K562 (cell line): ENCODE data around the gene CRAMP1. TPM values are rescaled to one million over a fixed set of nuclear protein-coding genes. Genes with fewer than 3 reads are reported as not detected.
A peak's percentile ranks its signal among the peaks of the same experiment; 100 is the strongest.

ENCODE experiments used
- ATAC-seq: fragments of 200-7000 bp; cut with Tn5 transposase; 3 replicates; pipeline ENCODE4 v1.9.1; 2020; ENCODE audit warnings: moderate library complexity
- BruUV-seq: library from RNA; stranded (reverse); fragments of 400-500 nt; replicated peaks from 2 replicates; lab custom pipeline; 2021; lab: Mats Ljungman, UMichigan
- CTCF ChIA-PET: fragments of 300-600 bp; formaldehyde crosslinking; extraction: SDS; loops from one replicate; lab custom pipeline; 2021; ENCODE audit warnings: low intra/inter-chr PET ratio; lab: Yijun Ruan, JAX
- POLR2A ChIA-PET: fragments of 300-600, 350-650 bp; sonication (Branson Sonifier 250); formaldehyde crosslinking; extraction: SDS; loops from one replicate; lab custom pipeline; 2021; ENCODE audit warnings: antibody characterized with exemption, inconsistent platforms; lab: Yijun Ruan, JAX
- DNase-seq, 4 experiments: peaks; one replicate each; pipeline versions ENCODE4 v3.0.0 to v3.0.0-alpha.2; 2011 to 2018; ENCODE audit warnings: low spot score in 3 of 4, mixed read lengths in 3 of 4; ENCODE audit errors: extremely low read depth in 1 of 4
- FAIRE-seq: peaks from 2 replicates; lab custom pipeline; 2011; peaks lifted over from hg19 to GRCh38; lab: Jason Lieb, UNC
- H2AFZ ChIP-seq: 2 replicates; pipeline ENCODE4 v1.6.0; 2011; ENCODE audit warnings: low read depth, low read length, control low read depth, inconsistent platforms
- H3K27ac ChIP-seq: fragments of 200-600 bp; 3 replicates; pipeline ENCODE4 v1.8.0; 2011; ENCODE audit warnings: low read depth, mild to moderate bottlenecking, control low read depth, inconsistent platforms, low read length, moderate library complexity, mixed read lengths; ENCODE audit errors: extremely low read depth
- H3K27me3 ChIP-seq, 2 experiments: fragments of 300-600 bp in 1 of 2; 2 replicates in 1 of 2; 3 replicates in 1 of 2; pipeline versions ENCODE4 v1.6.0 to v1.8.0; 2011; ENCODE audit warnings: inconsistent platforms in 2 of 2, low read length in 2 of 2, mild to moderate bottlenecking in 1 of 2, mixed read lengths in 1 of 2, moderate library complexity in 1 of 2; ENCODE audit not compliant: control insufficient read depth in 2 of 2, insufficient read depth in 2 of 2
- H3K36me3 ChIP-seq: fragments of 300-600 bp; 3 replicates; pipeline ENCODE4 v1.8.0; 2011; ENCODE audit warnings: mild to moderate bottlenecking, low read length, inconsistent platforms; ENCODE audit not compliant: control insufficient read depth, insufficient read depth
- H3K4me1 ChIP-seq, 2 experiments: fragments of 200-600 bp in 1 of 2; replicated peaks in 1 of 2; 2 replicates in 1 of 2; 3 replicates in 1 of 2; pipeline versions ENCODE4 v1.5.1 to v1.8.0; 2011; ENCODE audit warnings: inconsistent platforms in 2 of 2, low read length in 2 of 2, mild to moderate bottlenecking in 1 of 2, mixed read lengths in 1 of 2, moderate library complexity in 1 of 2; ENCODE audit not compliant: control insufficient read depth in 2 of 2, insufficient read depth in 2 of 2
- H3K4me2 ChIP-seq: 2 replicates; pipeline ENCODE4 v1.6.1; 2011; ENCODE audit warnings: low read length, control low read depth, inconsistent platforms, mixed read lengths; ENCODE audit not compliant: insufficient read depth
- H3K4me3 ChIP-seq: fragments of 200-600 bp; sonication (generic), shearing (Covaris generic); 2 replicates; pipeline ENCODE4 v1.5.1; 2016; ENCODE audit warnings: control low read depth, inconsistent platforms
- H3K79me2 ChIP-seq: fragments of 200-600 bp; 3 replicates; pipeline ENCODE4 v1.8.0; 2011; ENCODE audit warnings: low read length, inconsistent platforms; ENCODE audit not compliant: control insufficient read depth, insufficient read depth
- H3K9ac ChIP-seq, 2 experiments: 2 replicates each; pipeline versions ENCODE4 v1.6.0 to v1.6.1; 2011; ENCODE audit warnings: low read depth in 2 of 2, low read length in 2 of 2, control low read depth in 1 of 2, inconsistent platforms in 1 of 2, mild to moderate bottlenecking in 1 of 2, mixed read lengths in 1 of 2; ENCODE audit not compliant: insufficient read depth in 1 of 2
- H3K9me1 ChIP-seq: one replicate; pipeline ENCODE4 v1.6.0; 2011; ENCODE audit warnings: inconsistent platforms, mild to moderate bottlenecking, low read length, moderate library complexity; ENCODE audit not compliant: control insufficient read depth, insufficient read depth
- H3K9me3 ChIP-seq: replicated peaks from 2 replicates; pipeline ENCODE4 v1.5.1; 2011; ENCODE audit warnings: low read depth, low read length, inconsistent platforms; ENCODE audit not compliant: control insufficient read depth, insufficient read depth
- H4K20me1 ChIP-seq: replicated peaks from 2 replicates; pipeline ENCODE4 v1.6.1; 2011; ENCODE audit warnings: low read length, inconsistent platforms, mixed read lengths; ENCODE audit not compliant: control insufficient read depth, insufficient read depth
- GTF2F1 ChIP-seq: IDR thresholded peaks from 2 replicates; pipeline ENCODE4 v1.6.1; 2011; ENCODE audit warnings: low read depth, low read length, improper control_type of control experiment
- KDM5B ChIP-seq: fragments of 200-600 bp; sonication (generic); IDR thresholded peaks from 2 replicates; pipeline ENCODE4 v1.6.1; 2012; ENCODE audit warnings: low read depth, mild to moderate bottlenecking, moderate library complexity, low read length, control low read depth, inconsistent platforms; ENCODE audit not compliant: insufficient replicate concordance
- NONO ChIP-seq, 2 experiments: fragments of 200-400 bp in 1 of 2; fragments of 450-650 bp in 1 of 2; formaldehyde crosslinking in 1 of 2; IDR thresholded peaks; 2 replicates each; pipeline ENCODE4 v1.6.1; 2017; ENCODE audit warnings: low read depth in 2 of 2, mild to moderate bottlenecking in 2 of 2, moderate library complexity in 2 of 2, low read length in 1 of 2
- TAL1 ChIP-seq: fragments of 450-650 bp; IDR thresholded peaks from 2 replicates; pipeline ENCODE4 v1.6.1; 2016; ENCODE audit warnings: mild to moderate bottlenecking
- ZBTB7A ChIP-seq: IDR thresholded peaks from 2 replicates; pipeline ENCODE4 v1.6.1; 2011; ENCODE audit warnings: low read depth, mild to moderate bottlenecking, low read length, moderate library complexity, borderline replicate concordance; ENCODE audit not compliant: control insufficient read depth
- WGBS: fragments of 100-300 bp; shearing (Covaris generic); methylation state at CpG from one replicate; pipeline ENCODE4 v1.1.6; 2016; ENCODE audit warnings: low coverage, mixed read lengths; ENCODE audit not compliant: insufficient coverage; ENCODE audit errors: missing lambda C conversion rate; 5-methylcytosine and 5-hydroxymethylcytosine counted together
- in situ Hi-C: fragments of 300-500 bp; cut with MboI; formaldehyde crosslinking; loops from 4 replicates; pipeline ENCODE4 v1.15.0; 2018; ENCODE audit warnings: inconsistent platforms, mixed read lengths
- intact Hi-C: fragments of 100-400 bp; cut with micrococcal nuclease; formaldehyde crosslinking; loops from 2 replicates; pipeline ENCODE4 v1.14.2; 2022
- polyA plus RNA-seq, 8 experiments: library from polyadenylated mRNA; depleted of rRNA in 4 of 8; stranded (reverse) in 5 of 8; unstranded in 3 of 8; fragments of >200 nt; fragmentation: Nextera tagmentation in 2 of 8; fragmentation: Illumina TruSeq in 1 of 8; extraction: Ambion mirVana in 2 of 8; extraction: Trizol in 1 of 8; gene quantifications; 2 replicates each; pipeline versions ENCODE4 v1.2.1 to v1.2.3, GENCODE V29; 2011 to 2014; ENCODE audit warnings: inconsistent platforms in 1 of 8, missing spikeins in 1 of 8
- total RNA-seq, 7 experiments: library from RNA; depleted of rRNA in 6 of 7; stranded (reverse); fragments of >200 nt in 6 of 7; fragmentation: Illumina TruSeq in 2 of 7; extraction: Trizol in 2 of 7; gene quantifications; 2 replicates each; pipeline versions ENCODE4 v1.2.1 to v1.2.3, GENCODE V29; 2011 to 2021; ENCODE audit warnings: low replicate concordance in 1 of 7
- TF ChIP-seq, protein P1 (sequence below): sonication (generic); formaldehyde crosslinking; IDR thresholded peaks from 2 replicates; pipeline ENCODE4 v1.8.1; 2023; ENCODE audit warnings: mild to moderate bottlenecking, missing genetic modification reagents

The CRAMP1 gene
- total and polyA plus RNA-seq, 9 of the 15 experiments (the other 6 are each of a cell fraction or from before 2014, with no cell fraction given) = 0.52 to 20.8 (median 7.5) TPM

DNA sequence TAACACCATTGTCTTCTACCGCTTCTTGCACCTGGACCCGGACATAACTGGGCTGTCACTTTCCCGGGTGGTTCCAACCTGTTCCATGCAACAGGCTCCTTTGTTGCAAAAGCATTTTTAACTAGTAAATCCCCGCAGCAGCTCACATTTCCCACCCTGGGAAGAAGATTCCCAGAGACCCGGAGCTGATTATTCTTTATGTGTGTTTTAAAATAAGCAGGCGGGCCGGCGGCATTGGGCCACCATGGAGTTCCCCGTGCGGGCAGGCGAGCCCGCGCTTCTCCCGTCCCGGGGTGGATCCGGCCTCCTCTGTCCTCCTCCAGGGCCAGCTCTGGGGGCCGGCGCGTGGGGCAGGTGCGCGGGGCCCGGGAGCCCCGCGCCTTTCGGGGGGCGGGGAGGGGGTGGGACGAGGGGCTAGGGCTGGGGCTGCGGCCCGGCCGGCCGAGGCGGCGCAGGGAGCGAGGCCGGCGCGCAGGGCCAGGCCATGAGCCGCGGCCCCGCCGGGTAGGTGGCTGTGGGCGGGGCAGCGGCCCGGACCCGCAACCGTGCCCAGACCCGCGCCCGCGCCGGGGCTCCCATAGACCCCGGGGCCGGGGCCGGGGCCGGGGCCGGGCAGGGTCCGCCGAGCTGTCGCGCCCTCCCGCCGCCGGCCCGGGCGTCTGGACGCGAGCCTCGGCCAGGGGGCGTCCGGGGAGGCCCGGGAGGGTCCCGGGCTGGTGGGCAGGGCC, 1.7 kb downstream of the CRAMP1 start:
- intact Hi-C loops = loop anchor here (5.0 kb wide), 1 partner anchor 168 kb away; the partner anchor contains the start of genes NUBP2 and SPSB3
- WGBS = under 1% methylated on average over 27 of the region's 72 CpGs
- Histone ChIP-seq H3K4me2 (peak overlapping the region; percentile 89), H4K20me1 (peaks cover 3% of the 10 kb centered on the region; the same call in 1 of the 2 replicates), H3K9me3 (no peaks in the 10 kb centered on the region), H3K9me1 (no peaks in the 10 kb centered on the region), H3K79me2 (peaks cover 63% of the 10 kb centered on the region), H3K27me3 (no peaks in the 10 kb centered on the region), H3K4me1 (peaks cover 13 to 43% of the 10 kb centered on the region in 2 experiments; a peak in 4 of 5 replicates), H3K27ac (peak overlapping the region; percentile 48; the same call in 2 of the 3 replicates), H3K4me3 (peak overlapping the region; percentile 97), H3K36me3 (peaks cover 35% of the 10 kb centered on the region; the same call in 2 of the 3 replicates), H2AFZ (no peak overlapping the region), H3K9ac (peak overlapping the region; percentile 83 to 99)
- peak in 1 of 2 experiments; percentile 18; a peak in 1 of 4 replicates for TF ChIP-seq NONO (IDR thresholded peaks at IDR 0.05; ENCODE audit: low read depth in 2 of 2, low read length in 1 of 2)
- TF ChIP-seq KDM5B = peak; percentile 20
- TF ChIP-seq, protein P1, sequence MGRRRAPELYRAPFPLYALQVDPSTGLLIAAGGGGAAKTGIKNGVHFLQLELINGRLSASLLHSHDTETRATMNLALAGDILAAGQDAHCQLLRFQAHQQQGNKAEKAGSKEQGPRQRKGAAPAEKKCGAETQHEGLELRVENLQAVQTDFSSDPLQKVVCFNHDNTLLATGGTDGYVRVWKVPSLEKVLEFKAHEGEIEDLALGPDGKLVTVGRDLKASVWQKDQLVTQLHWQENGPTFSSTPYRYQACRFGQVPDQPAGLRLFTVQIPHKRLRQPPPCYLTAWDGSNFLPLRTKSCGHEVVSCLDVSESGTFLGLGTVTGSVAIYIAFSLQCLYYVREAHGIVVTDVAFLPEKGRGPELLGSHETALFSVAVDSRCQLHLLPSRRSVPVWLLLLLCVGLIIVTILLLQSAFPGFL (CRISPR knock-in tag) = no peak
- TF ChIP-seq ZBTB7A = peak; percentile 39; the same call in 1 of the 2 replicates
- TF ChIP-seq GTF2F1 = no peak
- TF ChIP-seq TAL1 = no peak
- ChIA-PET CTCF (interaction anchor here (0.6 kb wide), 1 partner anchor 120 kb away, joined by 3 read pairs; no protein-coding TSS in a partner anchor), POLR2A (interaction anchor here (0.7 to 1.0 kb wide), 2 partner anchors 13 to 64 kb away, joined by 3 read pairs; no protein-coding TSS in a partner anchor)
- ATAC-seq (no peak), FAIRE-seq (no peak), DNase-seq (peak; percentile 34 to 69 (median 52))
- in situ Hi-C loops = no loop called here
- BruUV-seq = no TSS peak
